HG03045 (cell line): Measurements from ENCODE around the gene TMEM79.
"Not testable (repeated sequence)": the region's sequence is repeated elsewhere in the genome, so short reads cannot be mapped to it uniquely, and the experiment has no call there.

Experiments
- ATAC-seq: cut with Tn5 transposase; IDR thresholded peaks from one replicate; pipeline ENCODE4 v1.9.1; 2021; ENCODE audit warnings: mild to moderate bottlenecking, moderate library complexity; ENCODE audit not compliant: unreplicated experiment

Gene TMEM79

GRCh38 chr1:156298852-156299357 lies 14.8 kb downstream of the TMEM79 start, which contains the start of gene VHLL:
TSS of gene VHLL (minus strand) at chr1:156299307. CDS start at chr1:156299189, 118 bp downstream.
- ATAC-seq = no peak

- ATAC-seq = no peak
Measured at GRCh38 chr1:156303241-156303640, 19.1 kb downstream of the TMEM79 start.

- no peak for ATAC-seq
Measured at GRCh38 chr1:156305215-156305614, 21.1 kb downstream of the TMEM79 start.

DNA sequence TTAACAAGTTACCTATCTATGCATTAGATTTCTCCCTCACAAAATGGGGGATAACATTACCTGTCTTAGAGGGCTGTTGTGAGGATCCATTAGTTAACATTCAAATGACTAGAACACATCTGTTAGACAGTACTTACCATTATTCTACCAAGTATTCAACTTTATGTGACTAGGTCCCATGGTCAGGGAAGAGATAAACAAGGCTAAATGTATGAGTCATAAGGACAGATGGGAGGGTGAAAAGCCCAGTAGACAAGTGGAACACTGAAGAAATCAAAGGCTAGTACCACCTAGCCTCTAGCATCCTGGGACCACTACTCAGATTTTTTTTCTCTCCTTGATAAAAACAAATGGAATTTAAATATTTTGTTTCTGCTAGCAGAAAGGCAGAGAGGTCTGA lies 24.0 kb downstream of the TMEM79 start:
- no peak for ATAC-seq

DNA sequence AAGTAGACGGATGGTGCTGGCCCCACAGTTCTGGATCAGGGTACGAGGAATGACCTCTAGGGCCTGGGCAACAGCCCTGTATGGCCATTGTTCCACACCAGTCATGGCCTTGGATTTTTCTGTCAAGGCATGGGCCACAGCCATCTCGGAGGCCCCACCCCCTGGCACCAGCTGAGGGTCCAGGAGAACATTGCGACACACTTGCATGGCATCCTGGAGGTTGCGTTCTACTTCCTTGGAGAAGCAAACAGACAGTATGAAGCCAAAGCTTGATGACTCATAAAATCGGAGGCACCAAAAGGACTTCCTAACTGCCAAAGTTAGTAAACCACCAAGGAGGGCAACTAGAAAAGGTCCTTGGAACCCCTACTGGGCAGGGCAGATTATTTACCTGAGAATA lies 26.8 kb downstream of the TMEM79 start:
- no peak for ATAC-seq

- ATAC-seq = no peak
Measured at GRCh38 chr1:156316909-156317308, 32.8 kb downstream of the TMEM79 start.

GRCh38 chr1:156319664-156320063 lies 35.5 kb downstream of the TMEM79 start:
- no peak for ATAC-seq

- ATAC-seq = no peak
Measured at GRCh38 chr1:156320560-156320959, 36.4 kb downstream of the TMEM79 start.

GRCh38 chr1:156323179-156323578 lies 39.1 kb downstream of the TMEM79 start:
- not testable (repeated sequence) for ATAC-seq

DNA sequence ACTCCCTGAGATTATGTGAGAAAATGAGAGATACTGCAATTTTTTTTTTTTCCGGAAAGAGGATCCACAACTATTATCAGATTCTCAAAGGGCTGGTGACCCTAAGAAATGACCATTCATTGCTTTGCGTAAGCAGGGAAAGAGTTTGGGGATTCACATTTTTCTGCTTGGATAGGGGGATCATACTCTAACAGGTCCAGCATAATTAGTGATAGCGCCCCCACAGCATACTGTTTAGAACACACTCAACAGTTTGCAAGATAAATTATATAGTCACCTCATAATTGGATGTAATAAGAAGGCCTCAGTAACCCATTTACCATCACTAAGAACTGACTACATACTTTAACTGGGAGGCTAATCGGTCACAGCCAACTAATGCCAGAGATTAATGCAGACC lies 52.1 kb downstream of the TMEM79 start:
- ATAC-seq = no peak

DNA sequence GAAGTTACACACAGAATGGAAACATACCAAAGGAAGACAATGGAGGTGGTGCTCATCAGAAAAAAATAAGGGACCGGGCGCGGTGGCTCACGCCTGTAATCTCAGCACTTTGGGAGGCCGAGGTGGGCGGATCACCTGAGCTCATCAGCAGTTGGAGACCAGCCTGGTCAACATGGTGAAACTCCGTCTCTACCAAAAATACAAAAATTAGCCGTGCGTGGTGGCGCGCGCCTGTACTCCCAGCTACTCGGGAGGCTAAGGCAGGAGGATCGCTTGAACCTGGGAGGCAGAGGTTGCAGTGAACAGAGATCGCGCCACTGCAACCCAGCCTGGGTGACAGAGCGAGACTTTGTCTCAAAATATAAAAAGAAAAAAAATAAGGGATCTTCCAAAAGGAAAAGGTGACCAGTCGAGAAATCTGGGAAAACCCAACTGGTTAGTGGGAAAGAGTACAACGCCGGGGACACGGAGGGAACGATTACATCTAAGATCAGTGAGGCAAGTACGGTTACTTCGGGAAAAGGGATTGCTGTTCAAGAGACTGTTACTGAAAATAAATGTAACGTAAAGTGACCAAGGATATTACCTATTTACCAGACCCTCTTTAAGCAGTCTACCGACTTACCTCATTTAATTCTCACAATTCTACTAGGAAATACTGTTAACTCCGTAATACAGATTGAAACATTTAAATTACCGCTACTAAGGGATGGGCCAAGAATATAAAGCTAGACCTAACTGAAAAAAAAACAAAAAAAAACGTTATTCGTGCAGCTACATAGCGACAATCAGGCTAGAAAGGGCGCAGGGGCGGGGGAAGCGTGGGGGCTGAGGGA lies 53.1 kb downstream of the TMEM79 start:
- ATAC-seq = no peak

DNA sequence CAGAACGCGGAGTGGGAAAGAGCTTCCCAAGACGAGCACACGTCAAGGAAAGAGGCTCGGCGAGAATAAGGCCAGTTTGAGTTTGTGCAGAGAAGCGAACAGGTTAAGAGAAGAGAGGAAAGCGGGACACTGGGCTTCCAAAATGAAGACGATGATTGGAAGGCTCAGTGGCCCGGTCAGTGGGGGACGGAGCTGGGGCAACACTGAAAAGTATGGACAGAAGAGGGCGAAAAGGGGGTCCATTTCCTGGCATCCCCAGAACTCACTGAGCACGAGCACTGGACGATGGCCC lies 53.7 kb downstream of the TMEM79 start:
- ATAC-seq = no peak

DNA sequence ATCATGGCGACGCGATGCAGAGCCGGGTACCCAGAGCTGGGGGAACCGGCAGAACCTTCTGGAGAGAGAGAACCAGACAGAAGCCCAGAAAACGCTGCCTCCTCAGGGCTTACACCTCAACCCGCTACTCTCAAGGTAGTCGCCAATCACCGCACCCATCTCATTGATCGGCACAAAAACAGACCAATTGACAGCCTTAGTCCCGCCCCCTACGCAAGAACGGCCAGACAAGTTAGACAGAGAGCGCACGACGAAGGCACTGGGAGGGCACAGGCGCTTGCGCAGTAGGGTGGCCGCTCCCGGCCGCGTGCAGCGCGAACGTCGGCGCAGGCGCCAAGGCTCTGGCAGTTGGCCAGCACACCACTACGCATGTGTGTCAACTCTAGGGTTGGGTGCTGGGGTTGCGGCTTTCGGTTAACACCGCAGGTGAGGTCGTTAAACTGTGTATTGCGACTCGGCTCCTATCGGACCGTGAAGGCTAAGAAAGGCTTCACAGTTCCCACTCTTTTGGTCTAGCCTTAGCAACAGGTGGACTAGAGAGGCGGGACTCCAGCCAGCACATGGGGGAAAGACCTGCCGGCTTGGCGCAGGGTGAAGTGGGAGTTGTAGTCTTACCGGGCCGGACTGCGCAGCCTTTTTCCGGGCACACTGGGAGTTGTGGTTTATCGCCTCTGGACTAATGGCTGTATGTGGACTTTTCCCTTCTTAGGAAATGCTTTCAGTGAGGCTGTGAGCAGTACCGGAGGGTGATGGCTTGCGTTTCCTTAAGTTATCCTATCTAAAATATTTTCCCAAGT lies 54.3 kb downstream of the TMEM79 start, which contains the start of the genes CCT3 and TSACC:
Gene CCT3, minus strand, starts transcription at position 113 of the 797 bp plus-strand sequence. Its CDS starts 108 bp downstream, at position 5.
Gene TSACC, plus strand, starts transcription at position 347 of the 797 bp plus-strand sequence. CDS start 1,232 bp downstream, outside the sequence.
- ATAC-seq = peak; percentile 92
